ENCODE data around the gene AAK1.
"Not testable (repeated sequence)": the region's sequence is repeated elsewhere in the genome, so short reads cannot be mapped to it uniquely, and the experiment has no call there.

Gene AAK1

DNA sequence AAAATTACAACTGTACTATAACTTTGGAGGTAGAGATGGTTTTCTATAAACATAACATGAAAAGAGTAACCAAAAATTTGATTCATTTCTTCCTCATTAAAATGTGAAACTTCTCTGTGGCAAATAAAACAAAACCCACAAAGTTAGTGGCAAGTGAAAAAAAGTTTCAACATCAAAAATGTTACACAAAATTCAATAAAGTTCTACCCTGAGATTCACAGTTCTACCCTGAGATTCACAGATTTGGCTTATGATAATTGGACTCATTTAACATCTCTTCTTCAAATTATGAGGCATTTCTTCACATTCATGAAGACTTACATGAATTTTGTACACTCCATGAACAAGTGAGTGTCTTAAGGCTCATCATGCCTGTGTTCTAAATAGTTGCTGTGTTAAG lies 51.0 kb downstream of the AAK1 start:
- no peak for DNase-seq

DNA sequence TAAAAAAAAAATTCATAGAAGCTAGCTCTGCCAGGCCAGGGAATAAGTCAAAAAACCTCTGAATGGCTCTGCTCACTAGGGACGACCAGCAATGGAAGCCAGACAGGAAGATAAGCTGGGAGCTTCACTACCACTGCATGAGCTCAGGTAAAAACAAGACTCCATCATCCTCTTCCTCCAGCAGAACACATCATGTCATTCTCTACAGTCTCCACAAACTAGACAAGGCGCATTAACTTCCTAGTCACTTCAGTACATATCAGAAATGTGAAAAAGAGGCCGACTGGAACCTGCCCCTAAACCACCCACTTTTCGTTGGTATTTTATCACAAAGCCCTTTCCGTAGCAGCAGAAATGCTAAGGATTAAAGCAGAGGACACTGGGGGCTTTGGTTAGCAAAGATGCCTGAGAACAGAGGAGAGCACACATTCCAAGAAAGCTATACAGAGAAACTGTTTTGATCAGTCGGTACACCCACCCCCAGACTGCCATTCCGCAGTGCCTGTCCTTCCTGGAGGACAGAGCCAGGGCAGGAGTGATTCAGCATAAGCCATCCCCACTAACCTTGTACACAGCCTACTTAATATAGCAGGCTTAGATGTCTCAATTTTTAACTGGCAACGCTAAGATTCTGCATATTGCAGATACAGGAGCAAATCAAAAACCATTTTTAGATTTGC lies 53.4 kb downstream of the AAK1 start:
- no peak for DNase-seq

DNA sequence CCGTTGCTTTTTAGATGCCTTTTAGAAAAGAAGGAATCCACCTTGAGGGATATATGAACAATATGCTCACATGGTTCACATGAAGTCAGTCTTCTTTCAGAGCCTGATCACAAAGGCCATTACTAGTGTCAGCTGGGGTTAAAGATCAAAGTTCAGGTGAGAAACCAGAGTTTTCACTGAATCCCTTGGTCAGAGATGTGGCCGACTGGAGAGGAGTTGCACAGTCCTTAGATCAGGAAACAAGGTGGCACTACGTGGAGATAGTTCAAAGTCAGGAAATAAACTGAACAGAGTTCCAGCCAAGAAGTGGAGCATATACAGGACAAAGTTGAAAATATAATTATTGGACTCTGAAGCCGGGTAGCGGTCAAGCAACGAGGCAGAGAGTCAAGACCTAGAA lies 54.6 kb downstream of the AAK1 start:
- DNase-seq = no peak

DNA sequence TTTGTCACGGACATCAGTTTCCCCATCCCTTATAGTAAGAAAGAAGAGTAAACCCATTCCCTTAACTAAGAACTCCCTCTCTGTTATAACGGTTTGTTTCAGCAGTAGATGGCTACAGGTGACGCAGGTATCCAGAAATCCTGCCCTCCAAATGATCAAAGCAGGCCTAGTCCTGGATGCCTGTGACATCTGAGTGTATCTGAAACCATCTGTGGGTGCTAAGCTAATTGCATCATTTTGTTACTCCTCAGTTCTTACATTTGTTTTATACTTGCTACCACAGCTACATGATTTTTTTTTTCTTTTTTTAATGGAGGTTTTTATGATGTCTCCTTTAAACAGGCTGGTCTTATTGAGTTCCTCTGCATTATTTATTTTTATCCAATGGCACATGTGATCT lies 55.1 kb downstream of the AAK1 start:
- no peak for DNase-seq

DNA sequence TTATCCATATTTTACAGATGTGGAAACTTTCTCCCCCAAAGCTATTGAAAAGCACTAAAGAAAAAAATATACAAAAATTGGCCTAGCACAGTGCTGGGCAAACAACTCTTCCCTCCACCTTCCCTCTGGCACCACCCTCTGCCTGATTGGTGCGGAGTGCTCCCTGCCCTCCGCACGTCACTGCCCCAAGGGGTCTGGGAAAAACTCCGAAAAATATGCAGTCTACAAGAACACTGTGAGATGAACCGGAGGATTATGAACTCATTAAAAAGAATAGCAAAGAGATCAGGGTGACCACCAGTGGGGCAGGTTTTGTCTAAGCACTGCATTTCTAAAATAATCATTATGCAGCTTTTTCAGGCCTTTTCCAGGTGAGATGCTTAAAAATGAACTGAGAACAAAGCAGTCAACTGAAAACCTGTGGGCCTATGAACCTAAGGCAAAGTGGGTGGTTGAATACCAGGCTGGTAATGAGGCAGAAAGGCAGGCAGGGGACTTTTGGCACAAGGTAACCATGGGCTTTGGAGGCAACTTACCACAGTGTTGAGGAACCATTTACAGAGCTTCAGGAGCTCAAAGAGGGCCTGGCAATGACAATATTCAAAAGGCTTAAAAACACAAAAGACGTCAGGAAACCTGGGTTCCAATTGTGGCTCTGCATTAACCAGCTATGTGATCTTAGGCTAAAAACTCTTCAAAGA lies 57.5 kb downstream of the AAK1 start:
- DNase-seq = no peak

DNA sequence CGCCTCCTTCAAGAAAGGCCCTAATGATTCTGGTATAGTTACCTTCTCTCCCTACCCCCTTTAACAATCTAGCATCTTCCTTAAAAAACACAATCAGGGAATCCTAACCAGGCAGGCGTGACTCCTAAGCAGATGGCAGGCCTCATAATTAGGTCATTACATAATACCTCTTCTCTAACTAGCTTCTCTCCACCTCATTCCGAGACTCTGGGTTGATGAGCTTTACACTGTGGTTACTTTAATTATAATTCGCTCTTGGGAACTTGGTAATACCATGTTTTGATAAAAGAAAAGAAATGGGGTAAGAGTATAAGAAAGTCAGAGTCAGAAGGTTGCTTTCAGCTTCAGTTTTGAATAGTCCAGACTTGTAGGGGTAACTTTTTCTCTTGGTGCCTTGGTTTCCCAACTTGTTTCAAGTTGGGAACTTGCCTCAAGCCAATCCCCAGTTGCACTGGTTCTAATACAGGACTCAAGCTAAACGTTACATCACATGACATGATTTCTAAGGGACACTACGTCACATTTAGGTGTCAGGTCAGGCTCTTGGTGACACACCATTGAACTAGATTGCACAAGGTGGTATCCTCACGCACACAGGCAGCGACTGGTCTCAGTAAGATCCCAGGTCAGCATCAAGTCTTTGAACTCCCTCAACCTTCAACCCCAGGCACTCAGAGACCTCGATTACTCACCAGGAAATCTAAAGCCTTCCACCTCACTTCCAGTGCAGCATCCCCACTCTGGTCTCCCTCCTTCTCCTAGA lies 59.2 kb downstream of the AAK1 start:
- DNase-seq = no peak

DNA sequence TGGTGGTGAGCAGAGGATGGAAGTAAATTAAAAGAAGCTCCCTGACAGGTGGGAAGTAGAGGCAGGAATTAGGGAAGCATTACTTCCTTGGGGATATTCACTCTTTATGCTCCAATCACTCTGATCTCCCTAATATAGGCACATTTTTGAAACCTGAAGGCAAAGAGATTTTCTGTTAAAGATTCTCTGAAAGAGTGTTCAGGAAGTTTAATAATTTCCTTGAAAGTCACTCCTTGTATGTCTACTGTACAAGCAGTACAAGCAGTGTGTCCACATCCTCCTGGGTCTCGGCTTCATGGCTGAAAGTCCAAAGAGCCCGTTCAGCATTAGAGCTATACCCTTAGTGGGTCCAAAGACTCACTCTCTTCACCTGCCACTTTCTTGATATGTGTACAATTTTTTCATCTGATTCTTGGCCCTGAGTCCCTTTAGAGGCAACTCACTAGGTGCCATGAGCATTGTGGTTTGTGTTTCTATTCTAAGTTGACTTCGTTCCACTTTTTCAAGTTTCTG lies 60.2 kb downstream of the AAK1 start:
- no peak for DNase-seq

DNA sequence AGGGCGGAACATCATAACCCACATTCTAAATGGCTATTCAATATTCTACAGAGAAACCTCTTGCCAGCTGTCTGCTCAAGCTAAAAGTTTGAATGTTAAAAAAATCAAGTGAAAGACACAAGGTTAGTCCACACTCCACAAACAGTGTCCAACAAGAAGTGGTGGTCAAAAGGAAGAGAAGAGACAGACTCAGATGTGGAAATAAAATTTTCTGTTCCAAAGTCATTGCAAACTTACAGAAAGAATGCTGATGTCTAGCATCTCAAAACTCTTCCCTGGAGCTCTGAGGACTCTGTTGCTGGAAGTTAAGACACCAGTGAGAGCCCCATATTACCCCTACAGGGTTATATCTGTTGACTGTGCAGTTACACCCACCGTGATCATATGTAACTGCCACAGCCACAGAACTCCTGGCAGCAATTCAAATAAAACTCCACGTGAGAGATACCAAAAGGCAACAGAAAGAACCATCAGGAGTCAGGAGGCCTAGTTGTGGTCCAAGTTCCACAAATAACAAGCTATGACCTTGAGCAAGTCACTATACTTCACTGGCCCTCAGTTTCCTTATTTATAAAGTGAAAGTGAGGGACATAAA lies 60.9 kb downstream of the AAK1 start:
- DNase-seq = no peak

DNA sequence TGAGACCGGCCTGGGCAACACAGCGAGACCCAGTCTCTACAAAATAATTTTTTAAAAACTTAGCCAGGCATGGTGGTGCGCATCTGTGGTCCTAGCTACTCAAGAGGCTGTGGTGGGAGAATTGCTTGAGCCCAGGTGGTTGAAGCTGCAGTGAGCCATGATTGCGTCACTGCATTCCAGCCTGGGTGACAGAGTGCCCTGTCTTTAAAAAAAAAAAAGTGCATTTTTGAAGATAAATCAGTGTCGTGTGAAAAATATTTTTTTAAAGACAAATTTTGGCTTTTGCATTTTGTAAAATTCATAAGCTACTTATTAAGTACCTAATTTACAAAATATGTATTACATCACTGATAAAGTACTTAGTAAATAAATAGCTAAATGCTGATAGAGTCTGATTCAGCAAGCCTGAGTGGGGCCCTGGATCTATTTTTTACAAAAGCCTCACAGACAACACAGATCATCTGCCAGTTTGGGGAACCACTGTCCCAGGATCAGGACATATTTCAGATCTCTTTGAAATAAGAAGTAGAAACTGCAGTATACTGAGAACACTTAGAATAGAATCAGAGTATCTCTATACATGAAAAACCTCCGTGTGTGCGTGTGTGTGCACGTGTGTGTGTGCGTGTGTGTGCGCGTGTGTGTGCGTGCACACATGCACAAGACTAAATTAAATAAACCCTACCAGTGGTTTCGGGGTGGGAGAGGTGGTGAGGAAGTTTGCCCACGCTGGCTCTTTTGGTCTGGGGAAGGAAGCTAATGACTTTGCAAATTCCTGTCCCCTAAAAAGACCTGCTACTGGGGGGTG lies 61.6 kb downstream of the AAK1 start:
- no peak for DNase-seq

DNA sequence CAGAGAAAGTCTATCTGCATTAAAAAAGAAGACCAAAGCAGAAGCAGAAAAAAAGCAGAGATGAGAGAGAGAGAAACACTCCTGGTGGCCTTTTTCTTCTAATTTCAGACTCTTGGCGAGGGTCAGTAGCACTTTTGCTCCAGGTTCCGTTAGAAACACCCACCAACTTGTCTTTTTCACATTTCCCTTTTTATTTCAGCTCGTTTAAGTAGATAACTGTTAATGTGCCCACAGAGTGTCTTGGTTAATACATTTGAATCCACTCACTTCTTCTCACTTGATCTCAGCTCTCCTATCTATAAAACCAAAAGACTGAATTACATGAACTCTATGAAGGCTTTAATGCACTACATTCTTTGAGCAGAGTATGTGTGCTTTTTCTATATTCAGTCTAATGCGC lies 63.1 kb downstream of the AAK1 start:
- DNase-seq = no peak

DNA sequence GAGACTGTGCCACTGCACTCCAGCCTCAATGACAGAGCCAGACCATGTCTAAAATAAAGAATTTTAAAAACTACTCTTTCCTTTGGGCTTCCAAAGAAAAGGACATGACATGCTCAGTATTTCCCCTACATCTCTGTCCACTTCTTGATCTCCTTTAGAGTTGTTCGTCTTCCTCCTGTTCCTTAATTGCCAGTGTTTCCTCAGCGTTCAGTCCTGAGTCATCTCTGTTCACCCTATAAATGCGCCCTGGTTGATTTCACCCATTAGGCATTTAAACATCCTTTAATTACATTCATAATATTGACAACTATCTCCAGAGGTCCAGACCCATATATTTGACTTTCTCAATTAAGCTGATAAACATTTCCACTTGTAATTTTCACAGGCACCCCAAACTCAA lies 64.0 kb downstream of the AAK1 start:
- no peak for DNase-seq

DNA sequence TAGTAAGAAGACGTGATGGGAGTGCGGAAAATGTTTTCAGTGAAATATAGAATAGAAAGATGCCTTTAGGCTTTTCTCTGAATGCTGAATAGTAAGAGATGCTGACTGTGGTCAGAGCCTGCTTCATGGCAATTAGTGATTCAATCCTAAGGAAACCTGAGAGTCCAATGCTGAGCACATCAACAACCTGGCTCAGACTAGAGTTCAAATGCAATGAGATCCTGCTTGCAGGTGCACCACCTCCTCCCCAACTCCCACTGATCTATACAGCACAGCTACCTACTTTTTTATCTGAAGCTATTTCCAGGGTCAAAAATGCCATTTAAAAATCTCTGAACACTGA lies 65.4 kb downstream of the AAK1 start:
- no peak for DNase-seq

DNA sequence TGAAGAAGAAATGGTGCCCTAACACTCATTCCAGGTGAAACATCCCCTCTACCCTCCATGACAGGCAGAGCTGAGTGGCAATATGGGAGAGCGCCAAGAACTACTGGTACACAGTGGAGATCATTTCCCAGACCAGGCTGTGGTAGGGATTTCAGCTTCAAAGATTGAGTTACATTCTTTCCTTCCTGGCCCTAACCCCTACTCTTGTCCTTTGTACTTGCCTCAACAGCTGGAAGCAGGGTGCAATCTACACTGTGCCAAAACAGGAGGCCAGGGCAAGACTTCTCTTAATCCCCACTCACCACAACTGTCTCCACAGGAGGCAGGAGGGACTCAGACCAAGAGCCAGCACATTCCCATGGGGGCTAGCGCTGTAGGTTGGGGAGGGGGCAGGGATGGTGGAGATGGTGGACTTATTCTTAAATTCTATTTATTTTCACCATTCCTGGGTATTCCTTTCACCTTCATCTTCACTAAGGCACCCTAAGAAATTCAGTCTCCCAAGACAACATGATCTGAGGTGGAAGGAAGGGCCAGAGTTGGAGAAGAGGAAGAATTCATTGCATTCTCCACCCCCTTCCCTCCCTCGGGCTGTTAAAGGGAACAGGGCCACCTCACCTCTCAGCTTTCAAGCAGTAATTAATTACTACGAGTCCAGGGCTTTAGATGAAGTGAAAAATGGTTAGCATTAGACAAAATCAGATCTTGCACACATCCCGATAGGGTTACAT lies 65.9 kb downstream of the AAK1 start:
- DNase-seq = no peak

DNA sequence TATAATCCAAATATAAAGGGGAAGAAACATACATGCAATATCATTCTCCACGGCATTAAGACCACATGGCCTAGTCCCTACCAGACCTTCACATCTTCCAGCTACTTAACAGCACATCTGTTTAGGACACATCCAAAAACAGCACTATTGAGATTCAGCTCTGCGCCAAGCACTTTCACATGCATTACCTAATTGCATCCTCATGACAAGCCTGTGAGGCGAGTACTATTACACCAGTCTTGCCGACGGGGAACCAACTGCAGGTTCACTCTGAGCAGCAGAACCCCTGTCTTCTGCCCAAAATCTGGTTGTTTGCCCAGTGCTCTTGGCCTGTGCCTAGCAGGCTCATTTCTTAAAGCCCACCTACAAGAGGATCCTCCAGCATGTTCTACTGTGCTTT lies 66.7 kb downstream of the AAK1 start:
- no peak for DNase-seq

DNA sequence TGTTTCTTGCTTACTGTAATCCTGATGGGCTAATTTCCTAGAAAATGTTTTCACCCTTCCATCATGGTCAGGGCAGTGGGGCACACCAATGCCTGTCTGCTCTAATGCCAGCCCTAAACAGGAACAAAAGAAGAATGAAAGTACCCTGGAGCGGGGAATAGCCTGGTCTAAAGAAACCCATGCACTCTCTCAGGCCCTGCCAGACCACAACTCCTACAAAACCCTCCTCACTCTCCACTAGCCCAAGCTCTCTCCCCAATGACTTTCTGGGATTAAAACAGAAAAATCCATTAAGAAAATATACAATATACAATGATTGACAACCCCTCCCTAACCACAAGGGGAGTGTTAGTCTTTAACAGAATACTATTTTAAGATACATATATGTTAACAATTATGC lies 67.6 kb downstream of the AAK1 start:
- DNase-seq = no peak

DNA sequence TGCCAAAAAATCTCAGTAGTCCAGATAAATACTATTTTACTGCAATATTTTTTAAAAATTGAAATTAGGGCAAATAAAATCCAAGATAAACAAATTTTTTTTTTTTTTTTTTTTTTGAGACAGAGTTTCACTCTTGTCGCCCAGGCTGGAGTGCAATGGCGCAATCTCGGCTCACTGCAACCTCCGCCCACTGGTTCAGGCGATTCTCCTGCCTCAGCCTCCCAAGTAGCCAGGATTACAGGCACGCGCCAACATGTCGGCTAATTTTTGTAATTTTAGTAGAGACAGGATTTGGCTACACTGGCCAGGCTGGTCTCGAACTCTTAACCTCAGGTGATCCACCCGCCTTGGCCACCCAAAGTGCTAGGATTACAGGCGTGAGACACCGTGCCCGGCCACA lies 68.2 kb downstream of the AAK1 start:
- not testable (repeated sequence) for DNase-seq

DNA sequence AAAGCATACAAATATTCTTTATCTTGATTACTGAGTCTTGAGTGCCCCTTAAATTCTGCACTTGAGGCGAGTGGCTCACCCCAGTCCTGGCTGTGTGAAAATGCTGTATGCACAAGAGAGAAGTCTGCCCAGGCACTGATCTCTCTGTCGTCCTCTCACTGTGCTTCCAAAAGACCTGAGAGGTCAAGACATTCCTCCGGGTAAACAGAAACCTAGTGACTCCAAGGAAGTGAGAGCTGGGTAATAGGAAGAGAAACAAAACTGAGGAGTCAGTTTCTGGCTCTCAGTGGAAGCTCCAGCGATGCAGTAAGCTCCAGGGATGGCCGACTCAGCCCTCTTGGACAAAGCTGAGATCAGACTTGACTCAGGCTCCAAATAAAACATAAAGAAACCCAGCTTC lies 70.9 kb downstream of the AAK1 start:
- no peak for DNase-seq

DNA sequence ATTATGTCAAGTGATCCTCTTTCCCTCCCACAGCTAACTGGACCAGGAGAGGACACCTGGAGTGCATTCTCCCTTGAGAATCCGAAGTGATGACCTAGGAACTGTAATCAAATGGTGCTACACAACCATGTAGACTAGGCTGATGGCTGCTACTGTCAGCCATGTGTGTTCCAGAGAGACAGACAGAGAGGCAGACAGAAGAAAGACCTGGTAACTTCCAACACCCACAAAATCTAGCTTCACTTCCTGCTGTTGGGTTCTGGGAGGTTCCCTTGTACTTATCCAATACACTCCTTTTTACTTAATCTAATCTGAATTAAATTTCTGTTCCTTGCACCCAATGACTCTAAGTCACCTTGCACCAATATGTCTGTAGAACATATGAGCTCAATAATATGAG lies 72.3 kb downstream of the AAK1 start:
- DNase-seq = no peak

DNA sequence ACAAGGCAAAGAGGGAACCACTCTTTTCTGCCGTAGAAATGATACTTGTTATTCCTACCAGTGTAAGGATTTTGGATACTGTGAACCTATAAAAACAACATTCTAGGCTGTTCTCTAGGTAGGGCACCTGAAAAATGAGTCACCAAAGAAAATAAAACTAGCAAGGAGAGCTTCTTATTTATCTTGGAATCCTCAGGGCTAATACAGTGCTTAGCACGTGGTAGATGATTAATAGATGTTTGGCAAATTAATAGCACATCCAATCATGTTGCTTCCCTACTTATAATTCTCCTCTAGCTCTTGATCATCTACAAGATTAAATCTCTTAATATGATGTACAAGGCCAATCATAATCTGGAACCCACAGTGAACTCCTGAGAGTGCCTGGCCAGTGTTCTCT lies 73.1 kb downstream of the AAK1 start:
- DNase-seq = no peak

DNA sequence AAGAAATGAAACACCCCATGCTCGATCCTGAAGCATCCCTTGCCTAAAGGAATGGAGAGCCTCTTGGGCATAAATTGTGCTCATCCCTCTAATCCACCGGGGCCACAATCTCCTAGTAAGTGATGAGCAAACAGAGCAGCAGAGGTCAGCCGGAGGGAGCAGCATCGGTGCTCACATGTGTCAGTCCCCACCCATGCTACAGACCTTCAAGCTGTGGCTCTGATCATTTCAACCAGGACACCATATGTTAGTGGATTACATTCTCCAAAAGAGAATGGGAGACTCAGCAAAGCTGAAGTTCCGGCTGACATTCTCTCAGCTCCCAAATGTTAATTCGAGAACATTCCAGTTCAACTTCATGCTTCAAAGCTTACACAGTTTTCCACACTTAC lies 75.6 kb downstream of the AAK1 start:
- DNase-seq = no peak

DNA sequence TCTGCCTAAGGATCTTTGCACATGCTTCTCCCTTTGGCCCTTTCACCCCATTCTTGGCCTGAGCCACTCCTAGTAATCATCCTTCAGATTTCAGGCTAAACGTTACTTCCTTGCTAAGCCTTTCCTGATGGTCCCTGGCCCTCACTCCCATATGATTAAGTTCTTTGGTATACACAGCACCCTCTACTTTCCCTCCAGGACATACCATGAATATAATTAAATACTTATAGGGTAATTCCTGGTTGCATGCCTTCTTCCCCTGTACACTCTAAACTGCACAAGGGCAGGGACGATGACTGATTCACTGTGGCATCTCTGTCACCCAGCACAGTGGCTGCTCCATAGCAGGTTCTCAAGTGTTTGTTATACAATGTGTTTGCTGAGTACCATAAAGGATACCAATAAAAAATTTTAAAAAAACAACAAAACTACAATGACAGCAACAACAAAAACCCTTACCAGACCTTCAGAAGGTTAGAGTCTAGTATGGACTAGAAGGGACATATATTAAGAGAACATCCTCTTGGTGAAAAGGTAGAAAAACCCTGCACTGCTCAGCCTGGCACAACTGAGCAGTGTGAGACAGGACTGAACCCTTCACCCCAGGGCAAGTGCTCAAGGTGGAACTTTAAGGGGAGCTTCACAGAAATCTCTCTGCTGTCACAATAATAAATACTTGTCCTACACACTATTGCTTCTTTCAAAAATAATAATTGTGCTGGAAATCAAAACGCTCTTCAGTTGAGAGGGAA lies 76.2 kb downstream of the AAK1 start:
- no peak for DNase-seq

Measured in stimulated activated CD4-positive, alpha-beta T cell treated with anti-CD3 and anti-CD28 coated beads, Interleukin-4, amount 100 ng/mL, for 4 hours (primary cell).